HG02623 (cell line): ENCODE measurements around the gene ATP8A1.
"Not testable (repeated sequence)": the region's sequence is repeated elsewhere in the genome, so short reads cannot be mapped to it uniquely, and the experiment has no call there.

Experiments used
- ATAC-seq: cut with Tn5 transposase; IDR thresholded peaks from one replicate; pipeline ENCODE4 v1.9.1; 2021; ENCODE audit warnings: moderate library complexity; ENCODE audit not compliant: unreplicated experiment

ATP8A1 gene

GRCh38 chr4:42474406-42474805 lies 182.5 kb downstream of the ATP8A1 start:
- ATAC-seq = no peak

DNA sequence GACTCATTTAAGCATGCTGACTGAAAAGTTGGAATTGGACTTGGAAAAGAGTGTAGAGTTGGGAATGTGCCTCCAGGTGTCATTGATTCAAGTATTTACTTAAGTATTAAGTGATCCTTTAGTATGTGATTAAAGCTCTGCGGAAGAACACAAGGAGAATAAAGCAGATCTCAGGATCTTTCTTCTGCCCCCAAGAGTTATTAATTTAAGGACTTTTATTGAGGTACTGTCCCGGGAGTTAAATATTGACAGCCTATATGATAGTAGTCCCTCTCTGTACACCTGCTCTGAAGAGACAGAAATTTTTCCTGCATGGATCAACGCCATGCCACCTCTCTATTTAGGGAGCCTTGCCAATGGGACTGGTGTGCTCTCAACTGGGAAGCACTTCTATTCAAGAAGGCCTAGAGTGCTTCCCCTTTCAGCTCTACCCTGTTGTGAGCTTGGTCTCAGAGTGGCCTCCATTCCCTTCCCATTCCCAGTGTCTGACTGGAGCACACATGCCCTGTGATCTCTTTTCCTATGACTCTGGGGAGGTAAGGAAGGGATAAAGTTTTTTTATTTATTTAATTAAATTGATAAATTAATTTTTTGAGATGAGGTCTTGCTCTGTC lies 183.7 kb downstream of the ATP8A1 start:
- ATAC-seq = no peak

GRCh38 chr4:42471896-42472295 lies 185.0 kb downstream of the ATP8A1 start:
- no peak for ATAC-seq

DNA sequence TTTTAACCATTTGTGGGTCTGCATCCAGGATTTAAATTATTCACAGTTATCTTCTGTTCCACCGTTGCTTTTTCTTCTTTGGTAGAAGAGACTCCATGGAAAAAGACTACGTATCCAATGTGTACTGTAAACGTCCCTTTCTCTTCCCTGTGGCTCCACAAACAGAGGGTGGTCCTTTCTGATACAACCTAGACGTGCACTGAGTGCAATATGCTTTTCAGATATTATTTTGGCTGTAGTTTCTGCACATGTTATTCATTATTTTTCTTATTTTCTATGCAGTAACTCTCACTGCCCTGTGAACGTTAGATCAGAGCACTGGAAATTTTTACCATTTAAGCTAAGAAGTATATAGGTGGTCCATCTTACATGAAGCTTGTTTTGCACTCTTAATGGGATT lies 186.9 kb downstream of the ATP8A1 start:
- ATAC-seq = no peak

DNA sequence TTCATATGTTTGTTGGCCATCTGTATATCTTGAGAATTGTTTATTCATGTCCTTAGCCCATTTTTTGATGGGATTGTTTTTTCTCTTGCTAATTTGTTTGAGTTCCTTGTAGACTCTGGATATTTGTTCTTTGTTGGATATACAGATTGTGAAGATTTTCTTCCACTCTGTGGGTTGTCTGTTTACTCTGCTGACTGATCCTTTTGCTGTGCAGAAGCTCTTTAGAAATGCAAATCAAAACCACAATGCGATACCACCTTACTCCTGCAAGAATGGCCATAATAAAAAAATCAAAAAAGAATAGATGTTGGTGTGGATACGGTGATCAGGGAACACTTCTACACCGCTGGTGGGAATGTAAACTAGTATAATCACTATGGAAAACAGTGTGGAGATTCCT lies 189.1 kb downstream of the ATP8A1 start:
- ATAC-seq = not testable (repeated sequence)

DNA sequence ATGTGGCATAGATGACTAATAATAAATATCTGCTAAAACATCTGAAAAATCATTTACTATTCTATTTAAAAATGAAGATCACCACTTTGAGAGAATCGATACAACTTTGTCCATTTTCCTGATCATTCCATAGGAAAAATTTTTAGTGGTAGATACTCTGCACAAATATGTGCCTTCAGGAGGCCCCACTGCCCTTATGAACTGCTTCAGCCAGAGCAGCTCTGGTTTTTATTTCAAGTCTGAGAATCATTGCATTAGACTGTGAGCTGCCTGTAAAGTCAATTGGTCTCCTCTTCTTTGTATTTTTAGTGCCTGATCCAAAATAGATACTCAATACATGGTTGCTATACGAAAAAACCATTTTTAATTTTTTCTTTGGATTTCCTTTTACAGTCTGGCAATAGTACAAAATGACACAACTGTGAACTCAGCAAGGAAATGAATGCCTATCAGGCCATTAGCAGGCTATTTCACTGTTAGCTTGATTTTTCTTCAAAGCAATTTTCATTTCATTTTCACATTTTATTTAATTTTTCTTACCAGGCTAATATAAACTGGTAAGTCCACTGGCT lies 190.5 kb downstream of the ATP8A1 start:
- no peak for ATAC-seq

- ATAC-seq = no peak
Measured at GRCh38 chr4:42464550-42465094, 192.3 kb downstream of the ATP8A1 start.

DNA sequence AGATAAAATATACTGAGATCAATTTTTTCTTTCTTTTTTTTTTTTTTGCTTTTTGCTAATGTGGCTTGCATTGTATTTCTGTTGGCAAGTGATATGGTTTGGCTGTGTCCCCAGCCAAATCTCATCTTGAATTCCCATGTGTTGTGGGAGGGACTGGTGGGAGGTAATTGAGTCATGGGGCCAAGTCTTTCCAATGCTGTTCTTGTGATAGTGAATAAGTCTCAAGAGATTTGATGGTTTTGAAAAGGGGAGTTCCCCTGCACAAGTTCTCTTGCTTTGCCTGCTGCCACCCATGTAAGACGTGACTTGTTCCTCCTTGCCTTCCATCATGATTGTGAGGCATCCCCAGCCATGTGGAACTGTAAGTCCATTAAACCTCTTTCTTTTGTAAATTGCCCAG lies 195.7 kb downstream of the ATP8A1 start:
- ATAC-seq = not testable (repeated sequence)

DNA sequence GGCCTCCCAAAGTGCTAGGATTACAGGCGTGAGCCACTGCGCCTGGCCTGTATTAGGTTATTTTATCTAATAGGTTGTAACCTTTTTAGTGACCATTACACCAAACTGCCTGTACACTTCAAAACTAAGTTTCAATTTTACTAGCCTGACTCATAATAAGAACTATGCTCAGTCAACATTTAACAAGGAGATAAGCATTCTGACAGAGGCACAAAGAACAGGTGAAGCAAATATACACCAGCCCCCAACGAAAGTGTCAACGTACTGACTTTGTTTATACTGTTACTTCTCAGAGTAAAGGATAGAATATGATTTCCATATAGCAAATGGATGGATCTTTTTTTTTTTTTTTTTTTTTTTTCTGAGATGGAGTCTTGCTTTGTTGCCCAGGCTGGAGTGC lies 196.9 kb downstream of the ATP8A1 start:
- peak; percentile 99 for ATAC-seq

DNA sequence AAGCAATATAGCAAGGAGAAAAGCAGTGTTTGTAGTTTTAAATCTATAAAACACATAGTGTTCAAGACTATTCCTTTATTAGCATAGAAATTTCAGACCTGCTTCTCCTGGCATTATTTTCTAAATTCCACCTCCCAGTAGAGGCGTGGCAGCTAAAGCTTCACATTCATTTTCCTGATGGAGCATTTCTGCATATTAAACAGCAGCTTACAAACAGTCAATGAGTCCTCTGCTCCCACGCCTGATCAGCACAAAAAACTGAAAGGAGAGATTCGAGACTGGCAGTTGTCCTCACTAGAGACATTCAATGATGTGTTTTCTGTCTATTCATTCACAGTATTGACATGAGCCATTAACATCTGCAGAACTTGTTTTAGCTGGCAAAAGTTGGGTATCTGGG lies 198.2 kb downstream of the ATP8A1 start:
- no peak for ATAC-seq

DNA sequence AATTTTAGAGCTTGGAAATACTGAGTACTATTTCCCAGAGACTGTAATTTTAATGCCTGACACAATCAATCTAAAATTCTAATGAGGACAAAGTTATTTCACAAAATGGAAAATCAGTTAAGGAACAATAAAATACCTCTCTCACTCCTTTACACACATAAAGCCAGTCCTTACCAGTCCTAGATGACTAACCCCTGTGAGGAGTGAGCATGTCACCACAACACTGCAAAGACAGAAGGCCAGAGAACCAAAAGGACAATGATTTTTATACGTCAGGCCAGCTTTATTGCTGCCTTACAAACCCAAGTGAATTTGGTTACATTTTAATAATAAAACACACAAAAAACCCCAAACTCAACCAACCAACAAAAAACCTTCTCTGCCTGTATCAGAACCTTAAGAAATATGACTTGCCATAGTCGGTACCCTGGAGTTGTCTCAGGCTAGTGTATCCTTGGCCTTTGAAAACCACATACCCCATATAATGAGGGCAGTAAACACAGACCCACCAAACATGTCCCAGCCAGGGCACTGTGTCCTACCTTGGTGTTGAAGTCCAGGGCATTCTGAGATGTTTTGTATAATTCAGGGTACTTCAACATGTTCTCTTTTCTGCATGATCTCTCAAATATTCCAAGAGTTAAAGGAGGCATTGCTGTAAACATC lies 202.0 kb downstream of the ATP8A1 start:
- no peak for ATAC-seq

DNA sequence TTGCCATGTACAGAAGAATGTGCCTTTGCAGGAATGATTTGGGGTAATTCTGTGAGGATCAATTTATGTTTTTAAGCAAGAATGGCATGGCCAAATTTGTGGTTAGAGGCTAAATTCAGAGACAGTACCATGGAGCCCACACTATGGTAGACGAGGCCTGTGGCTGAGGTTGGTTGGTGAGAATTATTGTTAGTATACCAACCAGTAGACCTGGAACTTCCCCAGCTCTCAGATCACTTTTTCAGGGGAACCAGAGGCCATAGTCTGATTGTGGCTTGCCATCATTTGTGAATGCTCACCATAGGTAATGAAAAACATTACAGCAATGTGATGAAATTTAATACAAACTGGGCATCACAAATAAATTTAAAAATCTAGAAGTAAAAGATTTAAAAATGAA lies 203.3 kb downstream of the ATP8A1 start:
- peak; percentile 82 for ATAC-seq

DNA sequence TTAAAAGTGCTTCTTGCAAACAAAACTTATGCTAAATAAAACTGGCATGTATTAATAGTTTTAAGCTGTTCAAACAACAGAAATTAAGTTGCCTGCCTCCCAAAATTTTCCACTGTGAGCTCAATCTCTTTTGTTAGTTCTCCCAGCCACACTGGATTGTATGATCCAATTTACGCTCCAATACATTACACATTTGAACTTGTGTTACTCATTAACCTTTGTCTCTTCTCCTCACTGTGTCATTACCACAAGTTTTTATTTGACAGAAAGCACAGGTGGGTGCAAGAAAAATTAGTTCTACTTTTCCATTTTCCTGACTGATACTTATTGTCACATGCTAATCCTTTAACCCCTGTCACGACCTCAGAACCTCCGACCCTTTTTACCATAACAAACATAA lies 204.1 kb downstream of the ATP8A1 start:
- ATAC-seq = no peak

DNA sequence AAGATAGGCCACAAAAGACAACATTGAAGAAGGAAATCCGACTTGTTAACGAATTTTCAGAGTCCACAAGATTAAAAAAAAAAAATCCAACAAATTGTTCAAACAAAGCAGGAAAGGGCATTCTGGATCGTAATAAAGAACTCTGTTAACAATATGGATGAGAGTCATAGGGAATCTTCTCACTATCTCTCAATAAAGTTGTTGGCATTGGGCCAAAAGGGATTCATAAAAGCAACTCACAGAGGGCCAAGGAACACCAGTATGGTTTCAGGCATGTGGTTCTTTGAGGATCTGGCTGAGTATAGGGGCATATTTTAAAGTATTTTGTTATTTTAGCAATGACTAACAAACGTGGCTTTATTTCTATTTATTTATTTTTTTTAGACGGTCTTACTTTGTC lies 210.1 kb downstream of the ATP8A1 start:
- no peak for ATAC-seq

DNA sequence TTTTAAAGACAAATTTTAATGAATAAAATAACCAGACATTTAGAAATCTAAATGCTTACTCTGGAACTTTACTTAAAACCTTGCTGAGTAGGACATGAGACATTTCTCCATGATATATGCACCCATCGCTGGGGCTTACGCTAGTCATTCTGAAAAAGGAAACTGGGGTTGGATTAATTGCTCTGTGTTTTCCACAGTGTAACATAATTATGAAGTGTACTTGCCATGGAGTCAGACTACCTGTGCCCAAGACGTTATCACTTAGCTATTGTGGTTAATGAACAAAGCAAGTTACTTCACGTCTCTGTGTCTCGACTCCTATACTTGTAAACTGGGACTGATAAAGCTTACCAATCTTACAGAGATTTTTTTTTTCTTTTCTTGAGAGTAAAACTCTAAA lies 211.9 kb downstream of the ATP8A1 start:
- no peak for ATAC-seq

DNA sequence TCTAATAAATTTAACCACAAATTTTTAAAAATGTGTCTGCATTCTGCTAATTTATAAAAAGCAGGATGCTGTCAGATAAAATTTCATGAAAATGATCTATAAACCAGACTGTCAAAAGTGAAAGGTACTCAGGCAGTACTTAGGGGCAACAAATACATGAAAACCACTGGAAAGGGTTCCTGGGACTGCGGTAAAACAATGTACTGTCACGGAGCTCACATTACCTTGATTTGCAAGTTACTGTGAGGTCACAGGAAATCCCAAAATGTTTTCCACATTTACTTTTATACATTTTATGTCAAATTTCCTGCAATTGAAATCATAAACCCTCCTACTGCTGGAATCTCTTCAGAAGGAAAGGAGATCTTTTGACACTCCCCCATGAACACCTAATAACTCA lies 214.3 kb downstream of the ATP8A1 start:
- ATAC-seq = no peak

GRCh38 chr4:42440083-42440482 lies 216.8 kb downstream of the ATP8A1 start:
- ATAC-seq = no peak

- ATAC-seq = no peak
Measured at GRCh38 chr4:42436928-42437565, 219.9 kb downstream of the ATP8A1 start.

GRCh38 chr4:42428036-42428435 lies 228.9 kb downstream of the ATP8A1 start:
- no peak for ATAC-seq

- no peak for ATAC-seq
Measured at GRCh38 chr4:42425146-42426065, 231.5 kb downstream of the ATP8A1 start.

- no peak for ATAC-seq
Measured at GRCh38 chr4:42420140-42420539, 236.8 kb downstream of the ATP8A1 start.
